Panc1 (cell line): Measurements from ENCODE around the gene RBM14. TPM values are rescaled to one million over a fixed set of nuclear protein-coding genes. Genes with fewer than 3 reads are reported as not detected.

Experiments
- ATAC-seq: fragments of 200-7000 bp; cut with Tn5 transposase; 2 replicates; pipeline ENCODE4 v1.9.1; 2020; ENCODE audit warnings: mild to moderate bottlenecking, moderate library complexity
- BruUV-seq: library from RNA; stranded (reverse); fragments of 400-500 nt; replicated peaks from 2 replicates; lab custom pipeline; 2021; lab: Mats Ljungman, UMichigan
- CTCF ChIA-PET: fragments of 300-600 bp; sonication (Branson Sonifier 250); formaldehyde crosslinking; loops from one replicate; lab custom pipeline; 2022; ENCODE audit warnings: antibody characterized with exemption; lab: Charles Lee
- POLR2A ChIA-PET: fragments of 300-600 bp; sonication (Branson Sonifier 250); formaldehyde crosslinking; loops from one replicate; lab custom pipeline; 2022; ENCODE audit warnings: antibody characterized with exemption; lab: Charles Lee
- DNase-seq: peaks from one replicate; pipeline ENCODE4 v3.0.0-alpha.2; 2010; ENCODE audit warnings: low read depth, low spot score
- H3K27ac ChIP-seq: 2 replicates; pipeline ENCODE4 v1.5.1; 2011; ENCODE audit warnings: mild to moderate bottlenecking, low read length, inconsistent platforms
- H3K27me3 ChIP-seq: fragments of 200-500 bp; sonication (Bioruptor generic); 2 replicates; pipeline ENCODE4 v1.6.0; 2014; ENCODE audit warnings: low read length, inconsistent platforms; ENCODE audit not compliant: control insufficient read depth, insufficient read depth
- H3K36me3 ChIP-seq: fragments of 200-500 bp; sonication (Bioruptor generic); 2 replicates; pipeline ENCODE4 v1.5.1; 2014; ENCODE audit warnings: inconsistent platforms, mild to moderate bottlenecking, low read length, moderate library complexity; ENCODE audit not compliant: control insufficient read depth, insufficient read depth
- H3K4me1 ChIP-seq: 2 replicates; pipeline ENCODE4 v1.5.1; 2011; ENCODE audit warnings: inconsistent platforms, mild to moderate bottlenecking, low read length, moderate library complexity; ENCODE audit not compliant: control insufficient read depth, insufficient read depth
- H3K4me3 ChIP-seq, 2 experiments: 2 replicates each; pipeline ENCODE4 v1.5.1; 2011 to 2012; ENCODE audit warnings: low read depth in 2 of 2, low read length in 2 of 2, mild to moderate bottlenecking in 2 of 2, inconsistent platforms in 1 of 2, moderate library complexity in 1 of 2
- H3K9me3 ChIP-seq: fragments of 200-500 bp; sonication (Bioruptor generic); 2 replicates; pipeline ENCODE4 v1.5.1; 2014; ENCODE audit warnings: low read depth, mild to moderate bottlenecking, inconsistent platforms, low read length, moderate library complexity; ENCODE audit not compliant: control insufficient read depth, insufficient read depth
- POLR2AphosphoS5 ChIP-seq: IDR thresholded peaks from 2 replicates; pipeline ENCODE4 v1.6.1; 2012; ENCODE audit warnings: mild to moderate bottlenecking, low read depth, low read length, moderate library complexity
- SIN3A ChIP-seq: IDR thresholded peaks from 2 replicates; pipeline ENCODE4 v1.6.1; 2012; ENCODE audit warnings: low read depth, mild to moderate bottlenecking, low read length, moderate library complexity, borderline replicate concordance; ENCODE audit not compliant: insufficient read depth
- TCF7L2 ChIP-seq: IDR thresholded peaks from 2 replicates; pipeline ENCODE4 v1.6.1; 2011; ENCODE audit warnings: mild to moderate bottlenecking, low read depth, low read length, inconsistent platforms
- in situ Hi-C: cut with HindIII; loops from 2 replicates; pipeline ENCODE4 v1.10.0; 2016; ENCODE audit warnings: low sequenced_read_pairs, low pct_unique_long_range_greater_than_20kb
- intact Hi-C: fragments of 100-400 bp; cut with micrococcal nuclease; formaldehyde crosslinking; loops from one replicate; pipeline ENCODE4 v1.10.0; 2022; ENCODE audit not compliant: unreplicated experiment
- total RNA-seq: library from RNA; stranded (reverse); gene quantifications from one replicate; pipeline ENCODE4 v1.2.1, GENCODE V29; 2021; ENCODE audit not compliant: unreplicated experiment
- TF ChIP-seq, protein P1 (sequence below): fragments of 450-650 bp; IDR thresholded peaks from 2 replicates; pipeline ENCODE4 v1.5.1; 2017; ENCODE audit warnings: mild to moderate bottlenecking
- TF ChIP-seq, protein P2 (sequence below), 2 experiments: IDR thresholded peaks; 2 replicates each; pipeline ENCODE4 v1.6.1; 2011 to 2012; ENCODE audit warnings: low read depth in 2 of 2, control low read depth in 1 of 2, low read length in 1 of 2, mild to moderate bottlenecking in 1 of 2, moderate library complexity in 1 of 2; ENCODE audit not compliant: insufficient read depth in 1 of 2

The RBM14 gene
- total RNA-seq, 1 experiment from 2014 or later = 93.9 TPM

DNA sequence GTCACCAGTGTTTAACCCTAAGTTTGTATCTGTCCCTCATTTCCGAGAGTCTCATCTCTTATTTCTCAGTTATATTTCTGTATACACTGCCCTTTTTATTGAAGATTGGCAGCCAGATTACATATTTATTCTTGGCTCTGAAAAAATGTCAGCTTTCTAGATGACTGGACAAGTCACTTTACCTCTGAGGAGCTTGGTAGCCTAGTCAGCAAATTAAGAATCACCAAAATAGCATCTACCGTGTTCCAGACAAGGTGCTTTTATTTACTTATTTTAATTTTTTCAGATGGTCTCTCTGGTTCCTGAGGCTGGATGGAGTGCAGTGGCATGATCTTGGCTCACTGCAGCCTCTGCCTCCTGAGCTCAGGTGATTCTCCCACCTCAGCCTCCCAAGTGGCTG, 16.5 kb downstream of the RBM14 start:
- TF ChIP-seq TCF7L2 = no peak
- no peak for TF ChIP-seq POLR2AphosphoS5
- TF ChIP-seq, protein P1, sequence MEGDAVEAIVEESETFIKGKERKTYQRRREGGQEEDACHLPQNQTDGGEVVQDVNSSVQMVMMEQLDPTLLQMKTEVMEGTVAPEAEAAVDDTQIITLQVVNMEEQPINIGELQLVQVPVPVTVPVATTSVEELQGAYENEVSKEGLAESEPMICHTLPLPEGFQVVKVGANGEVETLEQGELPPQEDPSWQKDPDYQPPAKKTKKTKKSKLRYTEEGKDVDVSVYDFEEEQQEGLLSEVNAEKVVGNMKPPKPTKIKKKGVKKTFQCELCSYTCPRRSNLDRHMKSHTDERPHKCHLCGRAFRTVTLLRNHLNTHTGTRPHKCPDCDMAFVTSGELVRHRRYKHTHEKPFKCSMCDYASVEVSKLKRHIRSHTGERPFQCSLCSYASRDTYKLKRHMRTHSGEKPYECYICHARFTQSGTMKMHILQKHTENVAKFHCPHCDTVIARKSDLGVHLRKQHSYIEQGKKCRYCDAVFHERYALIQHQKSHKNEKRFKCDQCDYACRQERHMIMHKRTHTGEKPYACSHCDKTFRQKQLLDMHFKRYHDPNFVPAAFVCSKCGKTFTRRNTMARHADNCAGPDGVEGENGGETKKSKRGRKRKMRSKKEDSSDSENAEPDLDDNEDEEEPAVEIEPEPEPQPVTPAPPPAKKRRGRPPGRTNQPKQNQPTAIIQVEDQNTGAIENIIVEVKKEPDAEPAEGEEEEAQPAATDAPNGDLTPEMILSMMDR = no peak
- TF ChIP-seq, protein P2, sequence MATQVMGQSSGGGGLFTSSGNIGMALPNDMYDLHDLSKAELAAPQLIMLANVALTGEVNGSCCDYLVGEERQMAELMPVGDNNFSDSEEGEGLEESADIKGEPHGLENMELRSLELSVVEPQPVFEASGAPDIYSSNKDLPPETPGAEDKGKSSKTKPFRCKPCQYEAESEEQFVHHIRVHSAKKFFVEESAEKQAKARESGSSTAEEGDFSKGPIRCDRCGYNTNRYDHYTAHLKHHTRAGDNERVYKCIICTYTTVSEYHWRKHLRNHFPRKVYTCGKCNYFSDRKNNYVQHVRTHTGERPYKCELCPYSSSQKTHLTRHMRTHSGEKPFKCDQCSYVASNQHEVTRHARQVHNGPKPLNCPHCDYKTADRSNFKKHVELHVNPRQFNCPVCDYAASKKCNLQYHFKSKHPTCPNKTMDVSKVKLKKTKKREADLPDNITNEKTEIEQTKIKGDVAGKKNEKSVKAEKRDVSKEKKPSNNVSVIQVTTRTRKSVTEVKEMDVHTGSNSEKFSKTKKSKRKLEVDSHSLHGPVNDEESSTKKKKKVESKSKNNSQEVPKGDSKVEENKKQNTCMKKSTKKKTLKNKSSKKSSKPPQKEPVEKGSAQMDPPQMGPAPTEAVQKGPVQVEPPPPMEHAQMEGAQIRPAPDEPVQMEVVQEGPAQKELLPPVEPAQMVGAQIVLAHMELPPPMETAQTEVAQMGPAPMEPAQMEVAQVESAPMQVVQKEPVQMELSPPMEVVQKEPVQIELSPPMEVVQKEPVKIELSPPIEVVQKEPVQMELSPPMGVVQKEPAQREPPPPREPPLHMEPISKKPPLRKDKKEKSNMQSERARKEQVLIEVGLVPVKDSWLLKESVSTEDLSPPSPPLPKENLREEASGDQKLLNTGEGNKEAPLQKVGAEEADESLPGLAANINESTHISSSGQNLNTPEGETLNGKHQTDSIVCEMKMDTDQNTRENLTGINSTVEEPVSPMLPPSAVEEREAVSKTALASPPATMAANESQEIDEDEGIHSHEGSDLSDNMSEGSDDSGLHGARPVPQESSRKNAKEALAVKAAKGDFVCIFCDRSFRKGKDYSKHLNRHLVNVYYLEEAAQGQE (IDR thresholded peaks at IDR 0.05; ENCODE audit: insufficient read depth in 1 of 2, low read depth in 2 of 2, low read length in 1 of 2) = no peak
- no peak for TF ChIP-seq SIN3A
- H3K9me3 ChIP-seq = no peaks in the 10 kb centered on the region
- peaks cover 14% of the 10 kb centered on the region for H3K4me1 ChIP-seq
- intact Hi-C loops (no loop called here), in situ Hi-C loops (no loop called here)
- ATAC-seq (no peak), DNase-seq (no peak)
- H3K27me3 ChIP-seq = no peaks in the 10 kb centered on the region
- H3K36me3 ChIP-seq = peaks cover 17% of the 10 kb centered on the region
- no TSS peak for BruUV-seq
- no peak overlapping the region for H3K4me3 ChIP-seq
- H3K27ac ChIP-seq = no peak overlapping the region
- POLR2A ChIA-PET = no interaction called here
- CTCF ChIA-PET = no interaction called here

DNA sequence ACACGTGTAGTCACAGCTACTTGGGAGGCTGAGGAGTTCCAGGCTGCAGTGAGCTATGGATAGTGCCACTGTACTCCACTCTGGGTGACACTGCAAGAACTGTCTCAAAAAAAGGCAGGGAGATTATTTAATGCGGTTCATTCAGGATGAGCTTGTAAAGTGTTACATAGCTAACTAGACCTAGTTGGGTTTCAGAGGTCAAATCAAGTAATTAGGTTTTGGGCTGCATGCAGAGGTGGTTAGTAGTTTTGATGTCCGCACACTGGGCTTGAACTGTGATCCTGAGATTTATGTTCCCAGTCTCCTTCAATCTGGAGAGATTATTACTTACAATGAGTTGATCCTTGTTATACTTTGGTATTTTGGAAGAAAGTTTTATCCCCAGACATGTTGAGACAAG, 20.0 kb downstream of the RBM14 start:
- no peak for DNase-seq
- peaks cover 16% of the 10 kb centered on the region for H3K36me3 ChIP-seq
- intact Hi-C loops (no loop called here), in situ Hi-C loops (no loop called here)
- ATAC-seq = no peak
- H3K27ac ChIP-seq = peak overlapping the region; percentile 97
- peaks cover 31% of the 10 kb centered on the region for H3K4me1 ChIP-seq
- H3K27me3 ChIP-seq = no peaks in the 10 kb centered on the region
- ChIA-PET POLR2A (interaction anchor here (0.7 to 3.6 kb wide), 2 partner anchors 19 to 23 kb away, joined by 4 to 13 read pairs; partner anchors contain the start of gene RBM14), CTCF (no interaction called here)
- no peak overlapping the region for H3K4me3 ChIP-seq
- BruUV-seq = no TSS peak
- TF ChIP-seq, protein P2 (IDR thresholded peaks at IDR 0.05; ENCODE audit: insufficient read depth in 1 of 2, low read depth in 2 of 2, low read length in 1 of 2) = no peak
- TF ChIP-seq SIN3A (no peak), TCF7L2 (no peak), POLR2AphosphoS5 (no peak)
- TF ChIP-seq, protein P1 = no peak
- no peaks in the 10 kb centered on the region for H3K9me3 ChIP-seq
